ENCODE results near the gene UBE2R2.

DNA sequence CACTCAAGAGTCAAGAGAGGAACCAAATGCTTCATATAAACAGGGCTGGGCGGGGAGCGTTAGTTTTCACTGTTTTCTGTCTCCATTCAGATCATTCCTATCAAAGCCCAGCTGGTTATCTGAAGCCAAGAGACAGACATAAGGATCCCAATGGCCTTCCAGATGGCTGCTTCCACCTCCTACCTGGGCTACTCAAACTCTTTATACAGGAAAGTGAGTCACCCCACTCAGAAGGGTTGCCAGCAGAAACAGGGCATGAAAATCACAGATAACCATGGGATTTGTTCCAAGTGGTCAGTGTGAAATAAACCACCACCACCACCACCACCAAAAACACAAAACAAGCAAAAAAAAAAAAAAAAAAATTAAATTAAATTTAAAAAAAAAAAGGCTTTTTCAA is 16.1 kb upstream of the UBE2R2 start:
- TF ChIP-seq, protein P1, sequence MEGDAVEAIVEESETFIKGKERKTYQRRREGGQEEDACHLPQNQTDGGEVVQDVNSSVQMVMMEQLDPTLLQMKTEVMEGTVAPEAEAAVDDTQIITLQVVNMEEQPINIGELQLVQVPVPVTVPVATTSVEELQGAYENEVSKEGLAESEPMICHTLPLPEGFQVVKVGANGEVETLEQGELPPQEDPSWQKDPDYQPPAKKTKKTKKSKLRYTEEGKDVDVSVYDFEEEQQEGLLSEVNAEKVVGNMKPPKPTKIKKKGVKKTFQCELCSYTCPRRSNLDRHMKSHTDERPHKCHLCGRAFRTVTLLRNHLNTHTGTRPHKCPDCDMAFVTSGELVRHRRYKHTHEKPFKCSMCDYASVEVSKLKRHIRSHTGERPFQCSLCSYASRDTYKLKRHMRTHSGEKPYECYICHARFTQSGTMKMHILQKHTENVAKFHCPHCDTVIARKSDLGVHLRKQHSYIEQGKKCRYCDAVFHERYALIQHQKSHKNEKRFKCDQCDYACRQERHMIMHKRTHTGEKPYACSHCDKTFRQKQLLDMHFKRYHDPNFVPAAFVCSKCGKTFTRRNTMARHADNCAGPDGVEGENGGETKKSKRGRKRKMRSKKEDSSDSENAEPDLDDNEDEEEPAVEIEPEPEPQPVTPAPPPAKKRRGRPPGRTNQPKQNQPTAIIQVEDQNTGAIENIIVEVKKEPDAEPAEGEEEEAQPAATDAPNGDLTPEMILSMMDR (IDR thresholded peaks at IDR 0.05) = no peak
- TF ChIP-seq POLR2A (IDR thresholded peaks at IDR 0.05) = no peak

Measured in breast epithelium (tissue), 3 donors.